Mesodermal cell (in vitro differentiated cells): ENCODE data around the gene LIN37.

ENCODE experiments used
- H3K27ac ChIP-seq: 2 replicates; pipeline ENCODE4 v1.7.0; 2013; ENCODE audit warnings: mild to moderate bottlenecking, low read depth, low read length, moderate library complexity; ENCODE audit not compliant: severe bottlenecking
- H3K36me3 ChIP-seq: 2 replicates; pipeline ENCODE4 v1.7.1; 2013; ENCODE audit warnings: mild to moderate bottlenecking, low read length, moderate library complexity; ENCODE audit not compliant: control insufficient read depth, insufficient read depth
- H3K4me1 ChIP-seq: one replicate; pipeline ENCODE4 v1.7.1; 2013; ENCODE audit warnings: mild to moderate bottlenecking, low read length; ENCODE audit not compliant: insufficient read depth, control insufficient read depth, poor library complexity, severe bottlenecking
- H3K4me3 ChIP-seq: 2 replicates; pipeline ENCODE4 v1.7.0; 2013; ENCODE audit warnings: low read length, control low read depth, mild to moderate bottlenecking; ENCODE audit not compliant: insufficient read depth, poor library complexity, severe bottlenecking; ENCODE audit errors: extremely low read depth
- H3K9me3 ChIP-seq: 2 replicates; pipeline ENCODE4 v1.7.1; 2013; ENCODE audit warnings: mild to moderate bottlenecking, low read length, moderate library complexity; ENCODE audit not compliant: control insufficient read depth
- WGBS, 2 experiments: methylation state at CpG; one replicate each; pipeline ENCODE4 v1.1.5; 2013; ENCODE audit warnings: missing lambda C conversion rate in 2 of 2; ENCODE audit not compliant: insufficient coverage in 2 of 2; 5-methylcytosine and 5-hydroxymethylcytosine counted together

Gene LIN37

GRCh38 chr19:35729763-35730162, 18.6 kb upstream of the LIN37 start:
- Histone ChIP-seq H3K4me1 (peaks cover 3% of the 10 kb centered on the region), H3K27ac (no peak overlapping the region), H3K4me3 (no peak overlapping the region), H3K9me3 (no peaks in the 10 kb centered on the region), H3K36me3 (peaks cover 98% of the 10 kb centered on the region)
- 94 to 97% methylated on average over 11 of the region's 11 CpGs for WGBS, 2 experiments

- Histone ChIP-seq H3K36me3 (peaks cover 98% of the 10 kb centered on the region), H3K9me3 (no peaks in the 10 kb centered on the region), H3K27ac (no peak overlapping the region), H3K4me1 (peaks cover 3% of the 10 kb centered on the region), H3K4me3 (no peak overlapping the region)
- 95 to 96% methylated on average over 18 of the region's 18 CpGs for WGBS, 2 experiments
Measured at GRCh38 chr19:35730326-35730725, 18.1 kb upstream of the LIN37 start.

GRCh38 chr19:35731353-35731752, 17.0 kb upstream of the LIN37 start:
- Histone ChIP-seq H3K4me1 (peaks cover 3% of the 10 kb centered on the region), H3K4me3 (no peak overlapping the region), H3K9me3 (no peaks in the 10 kb centered on the region), H3K36me3 (peaks cover 97% of the 10 kb centered on the region), H3K27ac (no peak overlapping the region)
- 96 to 97% methylated on average over 8 of the region's 9 CpGs for WGBS, 2 experiments

- Histone ChIP-seq H3K4me3 (no peak overlapping the region), H3K36me3 (peaks cover 97% of the 10 kb centered on the region), H3K27ac (no peak overlapping the region), H3K4me1 (peaks cover 3% of the 10 kb centered on the region), H3K9me3 (no peaks in the 10 kb centered on the region)
- 88 to 93% methylated on average over 11 to 13 of the region's 21 CpGs for WGBS, 2 experiments
Measured at GRCh38 chr19:35731779-35732405, 16.5 kb upstream of the LIN37 start.

- H3K27ac ChIP-seq = no peak overlapping the region
- whole genome bisulfite sequencing, 2 experiments = 95 to 97% methylated on average over 21 to 23 of the region's 25 CpGs
- H3K4me1 ChIP-seq = peaks cover 3% of the 10 kb centered on the region
- H3K9me3 ChIP-seq = no peaks in the 10 kb centered on the region
- H3K36me3 ChIP-seq = peaks cover 97% of the 10 kb centered on the region
- H3K4me3 ChIP-seq = no peak overlapping the region
Measured at GRCh38 chr19:35732540-35733179, 15.7 kb upstream of the LIN37 start.

GRCh38 chr19:35733180-35734125, 14.9 kb upstream of the LIN37 start:
- Histone ChIP-seq H3K4me3 (no peak overlapping the region), H3K9me3 (no peaks in the 10 kb centered on the region), H3K36me3 (peaks cover 97% of the 10 kb centered on the region), H3K27ac (no peak overlapping the region), H3K4me1 (peaks cover 3% of the 10 kb centered on the region)
- WGBS, 2 experiments = 93 to 98% methylated on average over 16 to 22 of the region's 35 CpGs

GRCh38 chr19:35734273-35734672, 14.1 kb upstream of the LIN37 start:
- WGBS, 2 experiments = 98% methylated on average over 8 of the region's 8 CpGs
- Histone ChIP-seq H3K4me3 (no peak overlapping the region), H3K9me3 (no peaks in the 10 kb centered on the region), H3K4me1 (peaks cover 3% of the 10 kb centered on the region), H3K27ac (no peak overlapping the region), H3K36me3 (peaks cover 97% of the 10 kb centered on the region)

- peaks cover 8% of the 10 kb centered on the region for H3K4me1 ChIP-seq
- no peak overlapping the region for H3K27ac ChIP-seq
- no peaks in the 10 kb centered on the region for H3K9me3 ChIP-seq
- WGBS, 2 experiments = 91 to 97% methylated on average over 5 of the region's 5 CpGs
- no peak overlapping the region for H3K4me3 ChIP-seq
- H3K36me3 ChIP-seq = peaks cover 92% of the 10 kb centered on the region
Measured at GRCh38 chr19:35734889-35735288, 13.5 kb upstream of the LIN37 start.

- Histone ChIP-seq H3K4me3 (no peak overlapping the region), H3K27ac (no peak overlapping the region), H3K4me1 (peaks cover 12% of the 10 kb centered on the region), H3K36me3 (peaks cover 70% of the 10 kb centered on the region), H3K9me3 (no peaks in the 10 kb centered on the region)
- WGBS, 2 experiments = 96 to 97% methylated on average over 10 to 20 of the region's 22 CpGs
Measured at GRCh38 chr19:35736913-35737886, 11.2 kb upstream of the LIN37 start.
